Activated CD8-positive, alpha-beta memory T cell treated with anti-CD3 and anti-CD28 coated beads for 4 hours (primary cell): ENCODE results near the gene FGD3.

Experiments used
- DNase-seq, 2 donors: peaks; one replicate each; pipeline ENCODE4 v3.0.0-alpha.2; 2020; ENCODE audit warnings: low read depth in 2 of 2

The FGD3 gene

DNA sequence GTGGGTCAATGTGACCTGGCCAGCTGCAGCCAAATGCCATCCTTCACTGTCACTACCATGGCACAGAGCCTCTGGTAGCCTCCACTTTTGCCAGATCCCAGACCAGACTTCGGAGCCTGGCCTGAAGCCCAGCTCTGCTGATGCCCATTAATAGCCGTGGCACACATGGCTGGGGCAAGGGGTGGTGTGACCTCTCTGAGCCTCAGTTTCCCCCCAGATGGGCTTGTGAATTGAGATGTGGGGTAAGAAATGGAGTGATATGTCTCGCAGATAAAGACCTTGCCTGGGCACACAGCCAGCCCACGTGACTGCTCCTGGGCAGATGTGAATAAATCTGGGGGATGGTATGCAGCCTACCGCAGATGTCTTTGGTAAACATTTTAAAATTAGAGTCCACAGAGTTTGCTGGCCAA lies 125.1 kb downstream of the FGD3 start:
- DNase-seq: no peak

DNA sequence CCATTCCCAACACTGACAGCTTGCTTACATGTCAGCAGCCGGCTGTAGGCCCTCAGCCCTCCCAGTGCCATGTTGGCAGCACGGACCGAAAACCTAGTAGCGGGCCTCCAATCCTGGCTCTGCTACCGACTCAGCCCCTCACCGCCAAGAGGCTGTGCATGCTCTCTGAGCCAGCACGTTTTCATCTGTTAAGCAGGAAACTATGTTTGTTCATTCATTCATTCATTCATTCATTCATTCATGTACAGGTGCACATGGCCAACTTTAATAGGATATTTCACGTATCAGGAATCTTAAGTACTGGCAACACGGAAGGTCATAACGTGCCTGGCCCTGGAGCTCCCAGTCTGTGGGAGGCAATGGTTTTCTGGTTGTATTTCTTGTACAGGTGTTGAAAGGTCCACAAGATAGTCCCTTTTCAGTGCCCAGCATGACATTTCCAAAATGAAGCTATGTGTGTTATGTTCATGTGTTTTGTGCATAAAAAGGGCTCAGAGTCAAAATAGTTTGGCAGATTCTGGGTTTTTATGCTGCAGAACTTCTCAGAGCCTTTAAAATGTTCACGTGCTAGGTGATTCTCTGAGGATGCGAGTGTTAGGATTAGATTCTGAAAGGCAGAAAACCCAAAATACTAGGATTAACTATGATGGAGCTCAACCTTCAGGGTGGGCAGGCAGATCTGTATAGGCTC lies 128.9 kb downstream of the FGD3 start:
- no peak for DNase-seq

DNA sequence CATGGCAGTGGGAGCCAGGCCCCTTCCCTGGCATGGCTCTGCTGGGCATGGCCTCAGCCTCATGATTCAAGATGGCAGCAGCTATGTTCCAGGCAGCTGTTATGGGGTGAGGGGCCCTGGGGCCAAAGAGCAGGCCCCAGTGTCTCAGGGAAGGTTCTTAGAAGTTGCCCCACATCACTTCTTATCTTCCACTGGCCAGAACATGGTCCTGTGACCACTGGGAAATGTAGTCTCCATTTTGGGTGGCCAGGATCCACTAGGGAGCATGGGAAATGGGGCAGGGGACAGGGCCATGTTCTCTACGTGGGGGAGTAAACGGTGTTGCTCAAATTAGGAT lies 129.4 kb downstream of the FGD3 start:
- no peak for DNase-seq

GRCh38 chr9:93077367-93077766 lies 130.0 kb downstream of the FGD3 start:
- no peak for DNase-seq

- DNase-seq: no peak
Observed at GRCh38 chr9:93077811-93078210, 130.5 kb downstream of the FGD3 start.

GRCh38 chr9:93079371-93079770 lies 132.0 kb downstream of the FGD3 start:
- DNase-seq: no peak

- DNase-seq: no peak
Observed at GRCh38 chr9:93080406-93080805, 133.1 kb downstream of the FGD3 start.

GRCh38 chr9:93081081-93081529 lies 133.8 kb downstream of the FGD3 start:
- DNase-seq: no peak

GRCh38 chr9:93081931-93082330 lies 134.6 kb downstream of the FGD3 start:
- DNase-seq: no peak

- no peak for DNase-seq
Observed at GRCh38 chr9:93082841-93083411, 135.6 kb downstream of the FGD3 start.

- DNase-seq: no peak
Observed at GRCh38 chr9:93083592-93084470, 136.5 kb downstream of the FGD3 start.

DNA sequence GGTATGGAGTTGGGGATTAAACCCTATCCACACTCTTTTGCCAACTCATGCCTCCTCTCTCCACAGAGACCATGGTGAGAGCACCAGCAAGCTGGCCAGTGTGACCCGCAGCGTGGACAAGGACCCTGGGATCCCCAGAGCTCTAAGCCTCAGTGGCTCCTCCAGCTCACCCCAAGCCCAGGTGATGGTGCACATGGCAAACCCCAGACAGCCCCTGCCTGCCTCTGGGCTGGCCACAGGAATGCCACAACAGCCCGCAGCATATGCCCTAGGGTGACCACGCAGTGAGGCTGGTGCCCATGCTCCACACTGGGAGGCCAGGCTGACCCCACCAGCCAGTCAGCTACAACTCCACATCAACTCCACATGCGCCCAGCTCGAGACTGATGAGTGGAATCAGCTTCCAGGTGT lies 137.2 kb downstream of the FGD3 start:
- no peak for DNase-seq

DNA sequence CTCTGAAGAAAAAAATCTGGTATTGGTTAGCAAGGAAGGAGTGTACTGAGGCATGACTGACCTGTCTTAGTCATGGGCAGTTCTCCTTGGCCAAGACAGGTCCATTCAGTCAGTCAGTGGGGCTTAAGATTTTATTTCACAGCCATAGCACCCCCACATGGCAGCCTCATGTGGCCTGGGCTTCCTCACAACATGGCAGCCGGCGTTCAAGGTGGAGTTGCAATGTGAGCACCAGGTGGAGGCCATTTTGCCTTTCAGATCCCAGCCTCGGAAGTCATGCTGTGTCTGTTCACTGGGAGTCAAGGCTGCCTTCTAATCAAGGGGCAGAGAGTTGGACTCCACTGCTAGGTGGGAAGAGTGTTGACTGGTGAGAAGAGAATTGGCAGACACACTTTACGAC lies 138.4 kb downstream of the FGD3 start:
- no peak for DNase-seq
